ENCODE results near the gene FIG4.

DNA sequence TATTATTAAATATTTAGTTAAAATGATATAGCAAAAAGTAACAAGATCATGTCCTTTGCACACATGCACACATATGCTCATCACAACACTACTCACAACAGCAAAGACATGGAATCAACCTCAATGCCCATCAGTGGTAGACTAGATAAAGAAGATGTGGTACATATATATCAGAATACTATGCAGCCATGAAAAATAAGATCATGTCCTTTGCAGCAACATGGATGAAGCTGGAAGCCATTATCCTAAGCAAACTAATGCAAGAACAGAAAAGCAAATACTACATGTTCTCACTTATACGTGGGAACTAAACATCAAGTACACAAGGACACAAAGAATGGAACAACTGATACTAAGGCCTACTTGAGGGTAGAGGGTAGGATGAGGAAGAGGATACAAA is 14.4 kb upstream of the FIG4 start:
- TF ChIP-seq, protein P1, sequence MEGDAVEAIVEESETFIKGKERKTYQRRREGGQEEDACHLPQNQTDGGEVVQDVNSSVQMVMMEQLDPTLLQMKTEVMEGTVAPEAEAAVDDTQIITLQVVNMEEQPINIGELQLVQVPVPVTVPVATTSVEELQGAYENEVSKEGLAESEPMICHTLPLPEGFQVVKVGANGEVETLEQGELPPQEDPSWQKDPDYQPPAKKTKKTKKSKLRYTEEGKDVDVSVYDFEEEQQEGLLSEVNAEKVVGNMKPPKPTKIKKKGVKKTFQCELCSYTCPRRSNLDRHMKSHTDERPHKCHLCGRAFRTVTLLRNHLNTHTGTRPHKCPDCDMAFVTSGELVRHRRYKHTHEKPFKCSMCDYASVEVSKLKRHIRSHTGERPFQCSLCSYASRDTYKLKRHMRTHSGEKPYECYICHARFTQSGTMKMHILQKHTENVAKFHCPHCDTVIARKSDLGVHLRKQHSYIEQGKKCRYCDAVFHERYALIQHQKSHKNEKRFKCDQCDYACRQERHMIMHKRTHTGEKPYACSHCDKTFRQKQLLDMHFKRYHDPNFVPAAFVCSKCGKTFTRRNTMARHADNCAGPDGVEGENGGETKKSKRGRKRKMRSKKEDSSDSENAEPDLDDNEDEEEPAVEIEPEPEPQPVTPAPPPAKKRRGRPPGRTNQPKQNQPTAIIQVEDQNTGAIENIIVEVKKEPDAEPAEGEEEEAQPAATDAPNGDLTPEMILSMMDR (IDR thresholded peaks at IDR 0.05), result no peak
- TF ChIP-seq POLR2A (IDR thresholded peaks at IDR 0.05), result no peak
- no peak for TF ChIP-seq POLR2AphosphoS5 (IDR thresholded peaks at IDR 0.05; ENCODE audit: insufficient read depth in 1 of 2, low read depth in 1 of 2)

Measured in vagina (tissue), 2 donors.